BJ (cell line): ENCODE measurements around the gene SPG7. TPM values are rescaled to one million over a fixed set of nuclear protein-coding genes. Genes with fewer than 3 reads are reported as not detected.

Experiments
- CTCF ChIA-PET: fragments of 350-600 bp; formaldehyde crosslinking; extraction: SDS; loops from one replicate; lab custom pipeline; 2021; ENCODE audit warnings: antibody characterized with exemption, inconsistent platforms; lab: Yijun Ruan, JAX
- POLR2A ChIA-PET: fragments of 300-600 bp; sonication (Branson Sonifier 250); formaldehyde crosslinking; extraction: SDS; loops from one replicate; lab custom pipeline; 2021; ENCODE audit warnings: antibody characterized with exemption; lab: Charles Lee
- DNase-seq: peaks from one replicate; pipeline ENCODE4 v3.0.0-alpha.2; 2011; ENCODE audit warnings: low read depth
- H3K27me3 ChIP-seq: 2 replicates; pipeline ENCODE4 v1.6.0; 2011; ENCODE audit warnings: low read length; ENCODE audit not compliant: control insufficient read depth, insufficient read depth
- H3K36me3 ChIP-seq: 2 replicates; pipeline ENCODE4 v1.5.1; 2011; ENCODE audit warnings: low read length; ENCODE audit not compliant: control insufficient read depth, insufficient read depth
- H3K4me3 ChIP-seq: 2 replicates; pipeline ENCODE4 v1.5.1; 2011; ENCODE audit warnings: low read depth, mild to moderate bottlenecking, control low read depth, low read length
- CTCF ChIP-seq: IDR thresholded peaks from 2 replicates; pipeline ENCODE4 v1.5.1; 2011; ENCODE audit warnings: low read depth, mild to moderate bottlenecking, control low read depth, inconsistent platforms, low read length, moderate library complexity; ENCODE audit not compliant: insufficient read depth
- polyA plus RNA-seq: library from polyadenylated mRNA; depleted of rRNA; stranded (reverse); fragments of >200 nt; gene quantifications from 2 replicates; pipeline ENCODE4 v1.2.3, GENCODE V29; 2011

Gene SPG7
- polyA plus RNA-seq, 1 experiment: 45.0 TPM

- ChIA-PET CTCF (interaction anchor here (1.7 kb wide), 1 partner anchor 33 kb away, joined by 3 read pairs; no protein-coding TSS in a partner anchor), POLR2A (interaction anchor here (0.6 kb wide), 2 partner anchors 8 to 287 kb away, joined by 3 to 6 read pairs; no protein-coding TSS in a partner anchor)
- TF ChIP-seq CTCF: no peak
- no peak for DNase-seq
- Histone ChIP-seq H3K27me3 (no peaks in the 10 kb centered on the region), H3K4me3 (0 out of 2 replicates have a peak overlapping the region, but pooled peaks have one; percentile 1), H3K36me3 (peaks cover 8% of the 10 kb centered on the region)
Observed at GRCh38 chr16:89506791-89507191, 1.4 kb upstream of the SPG7 start.

GRCh38 chr16:89507214-89507833 is 879 bp upstream of the SPG7 start:
- CTCF ChIA-PET: interaction anchor here (0.6 to 2.9 kb wide), 4 partner anchors 32 to 267 kb away, joined by 3 to 6 read pairs (median 4); no protein-coding TSS in a partner anchor
- TF ChIP-seq CTCF: 0 out of 2 replicates have a peak, but pooled peaks have one; percentile 11
- no peak for DNase-seq
- POLR2A ChIA-PET: no interaction called here
- H3K36me3 ChIP-seq: peaks cover 9% of the 10 kb centered on the region
- no peaks in the 10 kb centered on the region for H3K27me3 ChIP-seq
- peak overlapping the region; percentile 86 for H3K4me3 ChIP-seq

GRCh38 chr16:89510526-89510925 is 2.3 kb downstream of the SPG7 start:
- POLR2A ChIA-PET: no interaction called here
- CTCF ChIA-PET: interaction anchor here (1.0 to 2.1 kb wide), 2 partner anchors 131 to 222 kb away, joined by 3 to 7 read pairs; no protein-coding TSS in a partner anchor
- Histone ChIP-seq H3K27me3 (no peaks in the 10 kb centered on the region), H3K4me3 (no peak overlapping the region), H3K36me3 (peaks cover 15% of the 10 kb centered on the region)
- no peak for DNase-seq
- TF ChIP-seq CTCF: no peak

- CTCF ChIA-PET: interaction anchor here (2.1 kb wide), 1 partner anchor 130 kb away, joined by 7 read pairs; no protein-coding TSS in a partner anchor
- POLR2A ChIA-PET: no interaction called here
- Histone ChIP-seq H3K4me3 (no peak overlapping the region), H3K27me3 (no peaks in the 10 kb centered on the region), H3K36me3 (peaks cover 17% of the 10 kb centered on the region)
- TF ChIP-seq CTCF: no peak
- no peak for DNase-seq
Observed at GRCh38 chr16:89511374-89511773, 3.2 kb downstream of the SPG7 start.

- Histone ChIP-seq H3K4me3 (no peak overlapping the region), H3K36me3 (peaks cover 23% of the 10 kb centered on the region), H3K27me3 (no peaks in the 10 kb centered on the region)
- ChIA-PET POLR2A (no interaction called here), CTCF (no interaction called here)
- no peak for TF ChIP-seq CTCF
- no peak for DNase-seq
Observed at GRCh38 chr16:89512453-89512852, 4.2 kb downstream of the SPG7 start.
